Immature natural killer cell (primary cell): Measurements from ENCODE around the gene SSBP3. TPM values are rescaled to one million over a fixed set of nuclear protein-coding genes. Genes with fewer than 3 reads are reported as not detected.
A peak's percentile ranks its signal among the peaks of the same experiment; 100 is the strongest.
"Not testable (repeated sequence)": the region's sequence is repeated elsewhere in the genome, so short reads cannot be mapped to it uniquely, and the experiment has no call there.

ENCODE experiments used
- DNase-seq, 3 donors: peaks; one replicate each; pipeline ENCODE4 v3.0.0; 2022; ENCODE audit warnings: mixed read lengths in 1 of 3
- H3K27ac Mint-ChIP-seq, 6 donors: one replicate each; pipeline ENCODE4 v1.8.0; 2020; ENCODE audit warnings: mixed read lengths in 6 of 6, mild to moderate bottlenecking in 5 of 6, inconsistent platforms in 4 of 6, moderate library complexity in 3 of 6
- H3K27me3 Mint-ChIP-seq, 3 donors: one replicate each; pipeline ENCODE4 v1.8.0; 2020 to 2021; ENCODE audit warnings: low read depth in 3 of 3, mild to moderate bottlenecking in 3 of 3, mixed read lengths in 3 of 3, moderate library complexity in 3 of 3, inconsistent platforms in 1 of 3
- H3K36me3 Mint-ChIP-seq, 3 donors: one replicate each; pipeline ENCODE4 v1.8.0; 2020; ENCODE audit warnings: mixed read lengths in 3 of 3, inconsistent platforms in 2 of 3, mild to moderate bottlenecking in 2 of 3
- H3K4me1 Mint-ChIP-seq, 2 donors: one replicate each; pipeline ENCODE4 v1.8.0; 2020; ENCODE audit warnings: inconsistent platforms in 2 of 2, mild to moderate bottlenecking in 2 of 2, mixed read lengths in 2 of 2, moderate library complexity in 1 of 2
- H3K4me3 Mint-ChIP-seq, 5 donors: one replicate each; pipeline ENCODE4 v1.8.0; 2020; ENCODE audit warnings: mild to moderate bottlenecking in 5 of 5, mixed read lengths in 5 of 5, inconsistent platforms in 3 of 5, moderate library complexity in 3 of 5
- H3K9me3 Mint-ChIP-seq, 6 donors: one replicate each; pipeline ENCODE4 v1.8.0; 2020; ENCODE audit warnings: mild to moderate bottlenecking in 6 of 6, mixed read lengths in 6 of 6, inconsistent platforms in 4 of 6, moderate library complexity in 3 of 6
- polyA plus RNA-seq, 3 donors: library from polyadenylated mRNA; unstranded; fragments of 300-500 nt; fragmentation: Illumina TruSeq; gene quantifications; one replicate each; pipeline ENCODE4 v1.2.3, GENCODE V29; 2021

The SSBP3 gene
- 10 to 100 TPM; 19.8 to 30.1 (median 21.1) TPM for polyA plus RNA-seq

DNA sequence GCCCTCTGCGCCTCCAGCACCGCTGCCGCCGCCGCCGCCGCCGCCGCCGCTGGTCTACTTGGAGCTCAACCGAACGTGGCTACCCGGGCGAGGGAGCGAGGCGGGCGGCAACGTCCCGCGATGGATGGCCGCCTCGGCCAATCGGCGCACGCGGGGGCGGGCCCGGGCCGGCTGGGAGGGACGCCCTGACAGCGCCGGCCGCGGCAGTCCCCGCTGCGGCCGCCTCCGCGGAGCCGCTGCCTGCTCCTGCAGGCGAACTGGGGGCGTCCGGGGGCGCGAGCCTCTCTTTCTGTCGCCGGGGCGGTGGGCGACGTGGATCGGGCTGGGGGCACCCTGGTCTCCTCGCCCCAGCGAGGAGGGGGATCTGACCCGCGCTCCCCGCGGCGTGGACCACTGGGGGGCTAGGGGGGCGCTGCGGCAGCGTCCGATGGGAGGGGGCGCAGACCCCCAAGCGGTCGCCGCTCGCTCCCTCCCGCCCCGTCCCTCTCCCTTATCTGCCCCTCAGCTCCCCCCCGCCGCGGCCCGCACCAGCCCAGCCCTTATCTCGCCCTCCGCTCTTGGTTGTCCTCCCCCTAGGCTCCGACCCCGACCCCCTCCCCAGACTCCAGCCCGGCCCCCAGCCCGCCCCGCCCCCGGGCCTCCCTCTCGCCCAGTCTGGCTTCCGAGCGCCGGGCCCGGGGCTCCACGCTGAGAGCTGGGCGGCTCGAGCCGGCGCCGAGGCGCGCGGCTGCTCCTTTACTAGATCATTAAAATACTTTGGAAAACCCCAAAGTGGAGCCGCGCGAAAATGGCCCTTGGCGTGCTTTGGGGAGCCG is at the start of gene SSBP3:
Gene SSBP3 (minus strand): TSS at position 56 of the 815 bp plus-strand sequence.
- H3K27ac Mint-ChIP-seq, result peak within 1 kb of the TSS; percentile 89 to 97 (median 96)
- H3K36me3 Mint-ChIP-seq, result peaks cover 6 to 23% (median 12%) of the 10 kb centered on the region in 3 donors
- DNase-seq, result peak; percentile 93 to 94 (median 94)
- peak within 1 kb of the TSS; percentile 95 to 99 (median 98) for H3K4me3 Mint-ChIP-seq
- peaks cover 67 to 72% of the 10 kb centered on the region in 2 donors for H3K4me1 Mint-ChIP-seq
- H3K9me3 Mint-ChIP-seq, result no peaks in the 10 kb centered on the region
- peaks cover 10 to 16% (median 10%) of the 10 kb centered on the region in 3 donors for H3K27me3 Mint-ChIP-seq

- H3K4me3 Mint-ChIP-seq, result peak overlapping the region in 4 of 5 donors; percentile 47 to 59 (median 52)
- H3K27ac Mint-ChIP-seq, result peak overlapping the region in 1 of 6 donors; percentile 49
- peaks cover 1 to 9% (median 2%) of the 10 kb centered on the region in 3 donors for H3K27me3 Mint-ChIP-seq
- peaks cover 0 to 7% (median 0%) of the 10 kb centered on the region in 3 donors for H3K36me3 Mint-ChIP-seq
- DNase-seq, result no peak
- peaks cover 0 to 2% (median under 1%) of the 10 kb centered on the region in 6 donors for H3K9me3 Mint-ChIP-seq
- H3K4me1 Mint-ChIP-seq, result peaks cover 12 to 23% of the 10 kb centered on the region in 2 donors
Measured at GRCh38 chr1:54453509-54453908, 47.3 kb upstream of the SSBP3 start.

- Mint-ChIP-seq H3K27ac (peak overlapping the region in 2 of 6 donors; percentile 49 to 77), H3K27me3 (peaks cover 0 to 9% (median 2%) of the 10 kb centered on the region in 3 donors), H3K4me3 (peak overlapping the region; percentile 3 to 59 (median 51))
Measured at GRCh38 chr1:54453022-54453421, 46.8 kb upstream of the SSBP3 start.

DNA sequence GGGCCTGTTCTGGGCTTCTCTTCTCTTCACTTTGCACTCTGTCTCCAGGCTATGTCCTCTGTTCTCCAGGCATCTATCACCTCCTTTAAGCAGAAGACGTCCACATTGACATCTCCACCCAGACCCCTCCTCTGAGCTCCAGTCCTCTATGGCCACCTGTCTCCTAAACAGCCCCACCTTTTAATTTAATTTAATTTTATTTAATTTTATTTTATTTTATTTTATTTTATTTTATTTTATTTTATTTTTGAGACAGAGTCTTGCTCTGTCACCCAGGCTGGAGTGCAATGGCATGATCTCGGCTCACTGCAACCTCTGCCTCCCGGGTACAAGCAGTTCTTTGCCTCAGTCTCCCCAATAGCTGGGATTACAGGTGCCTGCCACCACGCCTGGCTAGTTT is 43.2 kb upstream of the SSBP3 start:
- not testable (repeated sequence) for DNase-seq, H3K9me3 Mint-ChIP-seq, H3K27ac Mint-ChIP-seq, H3K27me3 Mint-ChIP-seq, H3K4me3 Mint-ChIP-seq
- peaks cover 12 to 14% of the 10 kb centered on the region in 2 donors for H3K4me1 Mint-ChIP-seq
- H3K36me3 Mint-ChIP-seq, result peaks cover 0 to 11% (median 0%) of the 10 kb centered on the region in 3 donors

More at GRCh38 chr1:54453022-54453421, 46.8 kb upstream of the SSBP3 start:
- peaks cover 0 to 7% (median 0%) of the 10 kb centered on the region in 3 donors for H3K36me3 Mint-ChIP-seq
- peaks cover 12 to 21% of the 10 kb centered on the region in 2 donors for H3K4me1 Mint-ChIP-seq
- peak; percentile 24 to 31 (median 31) for DNase-seq
- H3K9me3 Mint-ChIP-seq, result peaks cover 0 to 2% (median 0%) of the 10 kb centered on the region in 6 donors

GRCh38 chr1:54448801-54449200 is 42.6 kb upstream of the SSBP3 start:
- not testable (repeated sequence) for H3K27ac Mint-ChIP-seq
- H3K36me3 Mint-ChIP-seq, result peaks cover 0 to 11% (median 0%) of the 10 kb centered on the region in 3 donors

GRCh38 chr1:54447081-54447480 is 40.9 kb upstream of the SSBP3 start:
- not testable (repeated sequence) for H3K4me3 Mint-ChIP-seq, H3K36me3 Mint-ChIP-seq, H3K4me1 Mint-ChIP-seq, H3K27ac Mint-ChIP-seq, DNase-seq, H3K27me3 Mint-ChIP-seq, H3K9me3 Mint-ChIP-seq

More at GRCh38 chr1:54448801-54449200, 42.6 kb upstream of the SSBP3 start:
- peaks cover 11 to 13% of the 10 kb centered on the region in 2 donors for H3K4me1 Mint-ChIP-seq
- H3K4me3 Mint-ChIP-seq, H3K27me3 Mint-ChIP-seq, H3K9me3 Mint-ChIP-seq, DNase-seq: not testable (repeated sequence)

- Mint-ChIP-seq H3K9me3 (no peaks in the 10 kb centered on the region), H3K36me3 (no peaks in the 10 kb centered on the region), H3K27ac (no peak overlapping the region), H3K4me1 (peaks cover 12 to 17% of the 10 kb centered on the region in 2 donors), H3K27me3 (peaks cover 0 to 4% (median 2%) of the 10 kb centered on the region in 3 donors), H3K4me3 (peak overlapping the region in 1 of 5 donors; percentile 3)
- DNase-seq, result no peak
Measured at GRCh38 chr1:54442185-54442584, 36.0 kb upstream of the SSBP3 start.

DNA sequence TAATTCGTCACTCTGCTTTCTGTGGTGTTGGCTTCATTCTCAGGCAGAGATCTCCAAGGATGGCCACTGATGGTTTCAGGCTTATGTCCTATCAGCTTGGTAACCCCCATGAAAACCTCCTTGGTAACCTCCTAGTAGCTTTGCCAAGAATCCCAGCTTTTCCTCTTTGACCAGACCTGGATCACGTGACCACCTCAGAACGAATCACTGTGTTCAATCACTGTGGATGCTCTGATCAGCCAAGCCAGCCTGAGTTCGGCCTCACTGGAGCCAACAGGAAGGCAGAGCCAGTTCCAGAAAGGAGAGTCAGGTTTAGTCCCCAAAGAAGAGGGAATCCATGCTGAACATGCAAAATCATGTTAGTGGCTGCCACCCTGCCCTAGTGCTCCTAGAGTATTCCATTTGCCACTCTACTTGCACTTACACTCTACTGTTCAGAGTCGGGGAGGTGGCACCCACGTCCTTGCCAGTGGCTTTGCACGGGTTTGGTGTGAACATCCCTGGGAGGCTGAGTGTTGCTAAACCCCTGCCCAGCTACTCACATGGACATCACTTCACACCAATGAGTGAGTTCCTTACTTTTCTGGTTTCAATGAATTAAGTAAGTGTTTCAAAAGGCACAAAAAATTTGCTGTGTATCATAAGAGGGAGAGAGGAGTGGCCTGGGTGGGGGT is 33.5 kb upstream of the SSBP3 start:
- Mint-ChIP-seq H3K36me3 (no peaks in the 10 kb centered on the region), H3K4me3 (no peak overlapping the region), H3K9me3 (peaks cover 0 to 2% (median 0%) of the 10 kb centered on the region in 6 donors), H3K4me1 (peaks cover 12 to 17% of the 10 kb centered on the region in 2 donors), H3K27ac (peak overlapping the region in 3 of 6 donors; percentile 5 to 73 (median 46)), H3K27me3 (peaks cover 0 to 4% (median 2%) of the 10 kb centered on the region in 3 donors)
- DNase-seq, result no peak

DNA sequence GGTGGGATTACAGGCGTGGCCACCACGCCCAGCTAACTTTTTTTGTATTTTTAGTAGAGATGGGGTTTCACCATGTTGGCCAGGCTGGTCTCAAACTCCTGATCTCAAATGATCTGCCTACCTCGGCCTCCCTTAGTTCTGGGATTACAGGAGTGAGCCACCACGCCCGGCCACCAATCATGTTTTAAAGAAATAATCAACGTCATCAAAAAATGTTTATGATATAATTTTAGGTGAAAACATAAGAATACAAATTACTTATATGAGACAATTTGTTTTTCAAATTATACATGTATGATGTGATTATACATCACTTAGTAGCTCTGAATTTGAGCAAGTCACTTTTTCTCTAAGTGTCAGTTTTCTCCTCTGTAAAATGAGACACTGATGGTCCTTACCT is 31.6 kb upstream of the SSBP3 start:
- Mint-ChIP-seq H3K4me1 (peaks cover 8 to 17% of the 10 kb centered on the region in 2 donors), H3K4me3 (no peak overlapping the region), H3K27me3 (peaks cover 0 to 4% (median 4%) of the 10 kb centered on the region in 3 donors), H3K9me3 (peaks cover 0 to 2% (median 0%) of the 10 kb centered on the region in 6 donors), H3K27ac (no peak overlapping the region), H3K36me3 (no peaks in the 10 kb centered on the region)
- no peak for DNase-seq

DNA sequence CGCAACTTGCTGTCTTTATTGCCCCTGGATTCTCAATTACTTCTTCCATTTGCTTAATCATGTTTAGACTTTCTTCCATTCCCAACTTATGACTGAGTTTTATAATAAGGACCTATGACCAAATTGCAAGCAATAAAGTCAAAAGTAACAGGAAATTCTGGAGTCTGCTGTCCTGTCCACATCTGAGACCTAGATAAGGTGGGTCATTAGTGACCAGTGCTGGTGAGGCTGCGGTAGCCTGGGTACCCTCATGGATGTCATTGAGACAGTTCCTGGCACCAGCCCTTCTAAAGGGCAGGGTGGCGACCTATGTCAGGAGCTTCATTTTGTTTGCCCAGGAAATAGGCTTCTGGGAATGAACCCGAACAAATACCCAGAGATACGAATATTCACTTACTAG is 30.6 kb upstream of the SSBP3 start:
- H3K36me3 Mint-ChIP-seq, result no peaks in the 10 kb centered on the region
- H3K4me3 Mint-ChIP-seq, result no peak overlapping the region
- peaks cover 8 to 17% of the 10 kb centered on the region in 2 donors for H3K4me1 Mint-ChIP-seq
- H3K27ac Mint-ChIP-seq, result peak overlapping the region in 1 of 6 donors; percentile 39
- no peak for DNase-seq
- peaks cover 0 to 4% (median 4%) of the 10 kb centered on the region in 3 donors for H3K27me3 Mint-ChIP-seq
- peaks cover 0 to 2% (median 0%) of the 10 kb centered on the region in 6 donors for H3K9me3 Mint-ChIP-seq

DNA sequence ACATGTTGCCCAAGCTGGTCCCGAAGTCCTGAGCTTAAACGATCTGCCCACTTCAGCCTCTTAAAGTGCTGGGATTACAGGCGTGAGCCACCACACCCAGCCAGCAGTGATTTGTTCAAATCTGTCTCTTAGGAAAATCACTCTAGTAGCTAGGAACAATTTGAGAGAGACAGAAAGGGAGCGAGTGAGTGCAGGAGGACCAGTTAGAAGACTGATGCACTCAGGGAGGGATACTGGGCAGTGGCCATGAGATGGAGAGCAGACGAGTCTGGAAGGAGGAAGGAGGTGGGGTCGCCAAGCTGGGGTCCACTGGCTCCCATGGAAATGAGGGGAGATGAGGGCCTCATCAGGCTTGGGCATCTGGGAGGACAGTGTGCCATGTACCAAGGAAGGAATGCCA is 23.6 kb upstream of the SSBP3 start:
- Mint-ChIP-seq H3K27me3 (peaks cover 0 to 2% (median 2%) of the 10 kb centered on the region in 3 donors), H3K27ac (peak overlapping the region in 1 of 6 donors; percentile 2), H3K4me3 (no peak overlapping the region), H3K4me1 (peaks cover 7 to 10% of the 10 kb centered on the region in 2 donors), H3K36me3 (peaks cover 0 to 8% (median 0%) of the 10 kb centered on the region in 3 donors), H3K9me3 (no peaks in the 10 kb centered on the region)
- DNase-seq, result no peak

DNA sequence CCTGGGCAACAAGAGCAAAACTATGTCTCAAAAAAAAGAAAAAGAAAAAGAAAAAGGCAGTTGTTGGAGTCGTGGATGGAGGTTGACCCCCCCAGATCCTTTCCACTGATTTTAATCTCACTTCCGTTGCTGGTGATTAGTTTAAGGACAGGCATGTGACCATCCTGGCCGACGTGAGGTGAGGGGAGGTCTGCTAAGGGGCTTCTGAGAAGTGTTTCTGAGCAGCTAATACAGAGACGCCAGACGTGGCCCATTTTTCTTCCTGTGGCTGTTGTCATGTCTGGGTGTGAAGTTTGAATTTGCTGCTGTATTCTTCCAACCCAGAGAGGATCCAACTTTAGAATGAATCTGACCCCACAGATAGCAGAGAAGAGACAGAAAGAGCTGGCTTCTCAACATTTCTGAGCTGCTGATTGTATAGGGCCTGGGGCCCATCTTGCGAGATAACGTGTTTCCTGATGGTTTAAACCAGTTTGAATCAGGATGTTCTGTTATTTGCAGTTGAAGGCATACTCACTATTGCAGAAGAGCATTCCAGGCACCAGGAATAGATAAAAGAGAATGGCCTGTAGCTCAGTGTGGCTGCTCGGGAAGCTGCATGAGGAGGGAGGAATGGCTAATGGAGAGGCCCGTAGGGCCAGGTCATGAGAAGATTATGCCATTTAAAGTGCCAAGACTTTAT is 22.8 kb upstream of the SSBP3 start:
- peak overlapping the region in 2 of 5 donors; percentile 6 to 9 for H3K4me3 Mint-ChIP-seq
- peaks cover 0 to 2% (median 2%) of the 10 kb centered on the region in 3 donors for H3K27me3 Mint-ChIP-seq
- no peaks in the 10 kb centered on the region for H3K9me3 Mint-ChIP-seq
- peaks cover 7 to 10% of the 10 kb centered on the region in 2 donors for H3K4me1 Mint-ChIP-seq
- no peak for DNase-seq
- peaks cover 0 to 8% (median 0%) of the 10 kb centered on the region in 3 donors for H3K36me3 Mint-ChIP-seq
- peak overlapping the region; percentile 20 to 73 (median 61) for H3K27ac Mint-ChIP-seq

- Mint-ChIP-seq H3K4me3 (no peak overlapping the region), H3K27me3 (no peaks in the 10 kb centered on the region), H3K27ac (no peak overlapping the region), H3K4me1 (peaks cover 7 to 10% of the 10 kb centered on the region in 2 donors), H3K9me3 (no peaks in the 10 kb centered on the region), H3K36me3 (peaks cover 0 to 4% (median 0%) of the 10 kb centered on the region in 3 donors)
- DNase-seq, result no peak
Measured at GRCh38 chr1:54425152-54425584, 19.0 kb upstream of the SSBP3 start.
